Brain microvascular endothelial cell (primary cell): ENCODE results near the gene ENAM.

Experiments
- DNase-seq: peaks from one replicate; pipeline ENCODE4 v3.0.0-alpha.2; 2020
- H3K27ac ChIP-seq: fragments of 250-450 bp; sonication (Bioruptor Pico); 2 replicates; pipeline ENCODE4 v1.5.1; 2020; ENCODE audit warnings: mild to moderate bottlenecking, moderate library complexity
- H3K27me3 ChIP-seq: fragments of 250-450 bp; sonication (Bioruptor Pico); replicated peaks from 2 replicates; pipeline ENCODE4 v1.5.1; 2020; ENCODE audit warnings: mild to moderate bottlenecking
- H3K36me3 ChIP-seq: fragments of 250-450 bp; sonication (Bioruptor Pico); replicated peaks from 2 replicates; pipeline ENCODE4 v1.5.1; 2020; ENCODE audit warnings: mild to moderate bottlenecking
- H3K4me3 ChIP-seq: 2 replicates; pipeline ENCODE4 v1.5.1; 2011; ENCODE audit warnings: low read depth, mild to moderate bottlenecking, control low read depth, low read length, moderate library complexity
- CTCF ChIP-seq: IDR thresholded peaks from 2 replicates; pipeline ENCODE4 v1.5.1; 2011; ENCODE audit warnings: low read depth, mild to moderate bottlenecking, moderate library complexity, low read length, control low read depth, inconsistent platforms; ENCODE audit errors: missing control alignments
- in situ Hi-C: cut with HindIII; loops from 2 replicates; pipeline ENCODE4 v1.10.0; 2017; ENCODE audit warnings: low sequenced_read_pairs, low pct_ligation_motif_present

The ENAM gene

GRCh38 chr4:70606459-70606858 lies 22.1 kb upstream of the ENAM start:
- in situ Hi-C loops = no loop called here
- H3K36me3 ChIP-seq = no peaks in the 10 kb centered on the region
- no peak overlapping the region for H3K4me3 ChIP-seq
- no peaks in the 10 kb centered on the region for H3K27me3 ChIP-seq
- no peak overlapping the region for H3K27ac ChIP-seq
- DNase-seq = peak; percentile 17
- no peak for TF ChIP-seq CTCF

GRCh38 chr4:70607334-70607853 lies 21.1 kb upstream of the ENAM start:
- in situ Hi-C loops = no loop called here

DNA sequence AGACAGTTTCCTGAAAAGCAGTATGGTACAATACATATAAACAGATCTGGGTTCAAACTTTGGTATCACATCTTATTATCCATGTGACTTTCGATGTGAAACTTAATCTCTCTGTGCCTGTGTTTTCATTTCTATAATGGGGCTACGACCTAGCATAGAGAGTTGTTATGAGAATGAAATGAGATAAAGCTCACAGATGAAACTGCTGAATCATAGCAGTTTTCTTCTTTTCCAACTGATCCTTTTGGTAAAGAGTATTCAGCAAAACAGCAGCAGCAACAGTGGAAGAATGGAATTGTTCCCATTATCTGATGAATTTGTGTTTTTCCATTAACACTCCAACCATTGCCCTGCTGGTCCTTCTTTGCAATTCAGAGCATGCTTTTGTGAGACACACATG lies 20.2 kb upstream of the ENAM start:
- H3K27me3 ChIP-seq = no peaks in the 10 kb centered on the region
- TF ChIP-seq CTCF = no peak
- H3K27ac ChIP-seq = no peak overlapping the region
- DNase-seq = no peak
- in situ Hi-C loops = no loop called here
- no peak overlapping the region for H3K4me3 ChIP-seq
- H3K36me3 ChIP-seq = no peaks in the 10 kb centered on the region

More at GRCh38 chr4:70607334-70607853, 21.1 kb upstream of the ENAM start:
- no peak overlapping the region for H3K4me3 ChIP-seq
- no peak overlapping the region for H3K27ac ChIP-seq
- no peaks in the 10 kb centered on the region for H3K27me3 ChIP-seq
- no peak for DNase-seq
- TF ChIP-seq CTCF = no peak
- no peaks in the 10 kb centered on the region for H3K36me3 ChIP-seq

GRCh38 chr4:70613306-70614183 lies 15.0 kb upstream of the ENAM start:
- no peak for TF ChIP-seq CTCF
- no peak overlapping the region for H3K27ac ChIP-seq
- in situ Hi-C loops = no loop called here

GRCh38 chr4:70614184-70614555 lies 14.4 kb upstream of the ENAM start:
- H3K27ac ChIP-seq = no peak overlapping the region
- in situ Hi-C loops = no loop called here
- no peak for DNase-seq
- no peak for TF ChIP-seq CTCF
- no peaks in the 10 kb centered on the region for H3K27me3 ChIP-seq
- no peak overlapping the region for H3K4me3 ChIP-seq
- H3K36me3 ChIP-seq = no peaks in the 10 kb centered on the region

More at GRCh38 chr4:70613306-70614183, 15.0 kb upstream of the ENAM start:
- H3K4me3 ChIP-seq = no peak overlapping the region
- H3K36me3 ChIP-seq = no peaks in the 10 kb centered on the region
- no peaks in the 10 kb centered on the region for H3K27me3 ChIP-seq
- DNase-seq = no peak
